OCI-LY3 (cell line): ENCODE results near the gene CACNA1I.

ENCODE experiments used
- H2AFZ ChIP-seq: fragments of 200-600, 300-600 bp; shearing (Covaris generic); 2 replicates; pipeline ENCODE4 v1.6.0; 2014; ENCODE audit warnings: antibody characterized with exemption, low read depth, low read length
- H3K27ac ChIP-seq: fragments of 200-600, 300-600 bp; sonication (generic); 2 replicates; pipeline ENCODE4 v1.5.1; 2014; ENCODE audit warnings: mild to moderate bottlenecking, low read length, moderate library complexity, mixed read lengths
- H3K27me3 ChIP-seq: fragments of 200-600, 300-600 bp; sonication (generic); 2 replicates; pipeline ENCODE4 v1.6.1; 2014; ENCODE audit warnings: low read depth, low read length, mixed read lengths
- H3K36me3 ChIP-seq: fragments of 200-600, 300-600 bp; sonication (generic); replicated peaks from 2 replicates; pipeline ENCODE3; 2014; ENCODE audit warnings: low read depth, low read length, mixed read lengths
- H3K4me1 ChIP-seq: fragments of 300-600, 200-600 bp; sonication (generic); 2 replicates; pipeline ENCODE4 v1.6.1; 2014; ENCODE audit warnings: low read length, mixed read lengths
- H3K4me2 ChIP-seq: fragments of 200-600, 300-600 bp; sonication (generic); 2 replicates; pipeline ENCODE4 v1.6.1; 2014; ENCODE audit warnings: low read length, mixed read lengths
- H3K4me3 ChIP-seq: fragments of 300-600, 200-600 bp; sonication (generic); 2 replicates; pipeline ENCODE4 v1.5.1; 2014; ENCODE audit warnings: antibody characterized with exemption, mild to moderate bottlenecking, low read length, moderate library complexity
- H3K79me2 ChIP-seq: fragments of 300-600, 200-600 bp; shearing (Covaris generic); 2 replicates; pipeline ENCODE4 v1.6.1; 2014; ENCODE audit warnings: mild to moderate bottlenecking, low read length, mixed read lengths
- H3K9ac ChIP-seq: fragments of 300-600, 200-600 bp; shearing (Covaris generic); 2 replicates; pipeline ENCODE4 v1.6.0; 2014; ENCODE audit warnings: mild to moderate bottlenecking, low read length, moderate library complexity
- H3K9me3 ChIP-seq: fragments of 200-600, 300-600 bp; shearing (Covaris generic); 2 replicates; pipeline ENCODE4 v1.6.1; 2014; ENCODE audit warnings: low read length, mixed read lengths; ENCODE audit not compliant: insufficient read depth
- H4K20me1 ChIP-seq: fragments of 200-600, 300-600 bp; sonication (generic); 2 replicates; pipeline ENCODE4 v1.6.1; 2016; ENCODE audit warnings: low read length, mixed read lengths; ENCODE audit not compliant: insufficient read depth
- EZH2phosphoT487 ChIP-seq: fragments of 200-600 bp; shearing (Covaris generic); IDR thresholded peaks from 2 replicates; pipeline ENCODE4 v1.6.1; 2018; ENCODE audit warnings: antibody characterized with exemption, mixed run types, low read depth
- TF ChIP-seq, protein P1 (sequence below): fragments of 200-600, 300-600 bp; sonication (generic); IDR thresholded peaks from 2 replicates; pipeline ENCODE4 v1.5.1; 2014; ENCODE audit warnings: antibody characterized with exemption, low read length, low read depth

Gene CACNA1I

GRCh38 chr22:39734866-39735265 is 164.3 kb downstream of the CACNA1I start:
- H3K4me2 ChIP-seq = no peak overlapping the region

DNA sequence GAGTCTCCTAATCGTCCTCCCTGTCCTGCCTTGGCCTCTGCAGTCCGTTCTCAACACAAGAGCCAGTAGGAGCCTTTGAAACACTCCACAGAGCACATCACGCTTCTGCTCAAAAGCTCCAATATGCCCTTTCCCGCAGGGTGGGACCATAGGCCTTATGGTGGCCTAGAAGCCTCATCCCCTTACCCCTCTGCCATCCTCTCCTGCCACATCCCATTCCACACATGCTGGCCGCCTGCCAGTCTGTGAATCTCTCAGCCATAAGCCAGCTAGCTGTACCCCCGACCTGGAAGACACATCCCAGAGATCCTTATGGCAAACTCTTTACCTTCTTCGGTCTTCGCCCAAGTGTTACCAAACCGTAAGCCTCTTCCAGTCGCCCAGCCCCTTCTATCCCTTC is 165.2 kb downstream of the CACNA1I start:
- Histone ChIP-seq H3K79me2 (no peaks in the 10 kb centered on the region), H3K4me2 (no peak overlapping the region), H3K27ac (no peak overlapping the region), H3K27me3 (peaks cover 52% of the 10 kb centered on the region), H3K4me3 (no peak overlapping the region), H2AFZ (no peak overlapping the region), H4K20me1 (no peaks in the 10 kb centered on the region), H3K36me3 (no peaks in the 10 kb centered on the region), H3K9me3 (0 out of 2 replicates have a peak, but pooled peaks cover 6% of the 10 kb centered on the region), H3K9ac (no peak overlapping the region), H3K4me1 (no peaks in the 10 kb centered on the region)
- TF ChIP-seq, protein P1, sequence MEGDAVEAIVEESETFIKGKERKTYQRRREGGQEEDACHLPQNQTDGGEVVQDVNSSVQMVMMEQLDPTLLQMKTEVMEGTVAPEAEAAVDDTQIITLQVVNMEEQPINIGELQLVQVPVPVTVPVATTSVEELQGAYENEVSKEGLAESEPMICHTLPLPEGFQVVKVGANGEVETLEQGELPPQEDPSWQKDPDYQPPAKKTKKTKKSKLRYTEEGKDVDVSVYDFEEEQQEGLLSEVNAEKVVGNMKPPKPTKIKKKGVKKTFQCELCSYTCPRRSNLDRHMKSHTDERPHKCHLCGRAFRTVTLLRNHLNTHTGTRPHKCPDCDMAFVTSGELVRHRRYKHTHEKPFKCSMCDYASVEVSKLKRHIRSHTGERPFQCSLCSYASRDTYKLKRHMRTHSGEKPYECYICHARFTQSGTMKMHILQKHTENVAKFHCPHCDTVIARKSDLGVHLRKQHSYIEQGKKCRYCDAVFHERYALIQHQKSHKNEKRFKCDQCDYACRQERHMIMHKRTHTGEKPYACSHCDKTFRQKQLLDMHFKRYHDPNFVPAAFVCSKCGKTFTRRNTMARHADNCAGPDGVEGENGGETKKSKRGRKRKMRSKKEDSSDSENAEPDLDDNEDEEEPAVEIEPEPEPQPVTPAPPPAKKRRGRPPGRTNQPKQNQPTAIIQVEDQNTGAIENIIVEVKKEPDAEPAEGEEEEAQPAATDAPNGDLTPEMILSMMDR = no peak
- no peak for TF ChIP-seq EZH2phosphoT487

More at GRCh38 chr22:39734866-39735265, 164.3 kb downstream of the CACNA1I start:
- no peak overlapping the region for H2AFZ ChIP-seq
- no peaks in the 10 kb centered on the region for H3K79me2 ChIP-seq
- peaks cover 52% of the 10 kb centered on the region for H3K27me3 ChIP-seq
- no peaks in the 10 kb centered on the region for H3K4me1 ChIP-seq
- no peak overlapping the region for H3K4me3 ChIP-seq
- H3K27ac ChIP-seq = no peak overlapping the region
- no peaks in the 10 kb centered on the region for H3K36me3 ChIP-seq
- TF ChIP-seq, protein P1 = no peak
- no peak for TF ChIP-seq EZH2phosphoT487
- 0 out of 2 replicates have a peak, but pooled peaks cover 6% of the 10 kb centered on the region for H3K9me3 ChIP-seq
- H3K9ac ChIP-seq = no peak overlapping the region
- H4K20me1 ChIP-seq = no peaks in the 10 kb centered on the region

DNA sequence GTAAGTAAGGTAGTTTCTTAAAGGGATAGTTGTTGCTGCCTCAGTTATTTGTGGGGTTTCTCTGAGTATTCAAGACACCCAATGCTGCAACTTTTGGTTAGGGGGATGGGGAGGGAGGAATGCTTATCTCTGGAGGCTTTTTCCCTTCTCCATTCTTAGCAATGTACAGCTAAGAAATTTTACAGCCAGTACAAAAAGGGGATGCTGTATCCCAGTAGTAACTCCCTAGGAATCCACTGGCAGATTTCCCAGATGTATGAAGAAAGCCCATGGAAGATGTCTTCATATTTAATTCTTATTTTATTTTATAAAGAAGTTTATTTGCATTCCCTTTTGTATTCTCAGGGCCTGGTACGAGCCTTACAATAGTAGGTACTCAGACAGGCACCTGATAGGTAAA is 168.2 kb downstream of the CACNA1I start:
- H3K9ac ChIP-seq = no peak overlapping the region
- no peaks in the 10 kb centered on the region for H3K79me2 ChIP-seq
- H3K27me3 ChIP-seq = peaks cover 48% of the 10 kb centered on the region
- H3K4me1 ChIP-seq = no peaks in the 10 kb centered on the region
- no peak overlapping the region for H3K4me3 ChIP-seq
- TF ChIP-seq, protein P1 = no peak
- no peak for TF ChIP-seq EZH2phosphoT487
- H3K36me3 ChIP-seq = no peaks in the 10 kb centered on the region
- no peaks in the 10 kb centered on the region for H4K20me1 ChIP-seq
- H3K9me3 ChIP-seq = 0 out of 2 replicates have a peak, but pooled peaks cover 6% of the 10 kb centered on the region
- no peak overlapping the region for H3K4me2 ChIP-seq
- no peak overlapping the region for H2AFZ ChIP-seq
- H3K27ac ChIP-seq = no peak overlapping the region
